ENCODE results near the gene PAQR5.

GRCh38 chr15:69415381-69415780, 116.7 kb downstream of the PAQR5 start:
- no peak for TF ChIP-seq CTCF (IDR thresholded peaks at IDR 0.05; ENCODE audit: insufficient read depth, low read depth, low read length)
- TF ChIP-seq EZH2 (IDR thresholded peaks at IDR 0.05; ENCODE audit: insufficient read depth, low read length) = no peak

Measured in astrocyte (in vitro differentiated cells and primary cell).